ENCODE data around the gene DNER.

DNA sequence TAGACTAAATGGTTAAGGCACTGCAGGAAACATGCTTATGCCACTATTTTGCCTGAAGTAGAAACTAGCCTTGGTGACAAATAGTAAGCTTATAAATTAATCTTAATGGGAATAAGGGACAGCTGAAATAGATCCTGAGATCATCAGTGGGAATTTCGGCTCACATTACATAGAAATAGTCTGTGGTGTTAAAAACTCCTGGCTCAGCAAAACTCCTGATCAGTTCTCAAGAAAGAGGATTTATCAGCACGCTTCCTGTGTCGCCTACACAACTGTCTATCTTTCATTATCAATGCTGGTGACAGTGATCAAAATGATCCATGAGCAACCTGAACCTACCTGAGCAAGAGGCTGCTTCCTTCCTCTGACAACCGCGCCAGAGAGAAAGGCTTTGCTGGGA is 17.0 kb upstream of the DNER start:
- TF ChIP-seq MAX (IDR thresholded peaks at IDR 0.05; ENCODE audit: low read depth, low read length): no peak
- TF ChIP-seq REST (IDR thresholded peaks at IDR 0.05; ENCODE audit: low read depth, low read length): no peak
